CD14-positive monocyte (primary cell): Measurements from ENCODE around the gene UPP2. TPM values are rescaled to one million over a fixed set of nuclear protein-coding genes. Genes with fewer than 3 reads are reported as not detected.

ENCODE experiments used
- DNase-seq, 3 donors: peaks; one replicate each; pipeline ENCODE4 v3.0.0-alpha.2; 2011 to 2022
- H2AFZ ChIP-seq: 2 replicates; pipeline ENCODE4 v1.6.0; 2012; ENCODE audit warnings: mild to moderate bottlenecking, low read depth, low read length, inconsistent platforms; ENCODE audit not compliant: insufficient read depth, poor library complexity, severe bottlenecking
- H3K27ac ChIP-seq, 2 donors: 1 replicate in 1 of 2; 2 replicates in 1 of 2; pipeline ENCODE4 v1.5.1; 2012 to 2013; ENCODE audit warnings: low read length in 2 of 2, control low read depth in 1 of 2, inconsistent platforms in 1 of 2, low read depth in 1 of 2, mild to moderate bottlenecking in 1 of 2
- H3K27me3 ChIP-seq, 2 donors: one replicate each; pipeline versions ENCODE4 v1.6.0 to v1.6.1; 2011 to 2013; ENCODE audit warnings: low read length in 2 of 2; ENCODE audit not compliant: control insufficient read depth in 2 of 2, insufficient read depth in 2 of 2
- H3K36me3 ChIP-seq, 2 donors: replicated peaks in 1 of 2; 1 replicate in 1 of 2; 2 replicates in 1 of 2; pipeline versions ENCODE4 v1.5.1 to v1.6.1; 2012 to 2013; ENCODE audit warnings: low read length in 2 of 2, control low read depth in 1 of 2, inconsistent platforms in 1 of 2, mild to moderate bottlenecking in 1 of 2; ENCODE audit not compliant: insufficient read depth in 2 of 2, control insufficient read depth in 1 of 2
- H3K4me1 ChIP-seq, 2 donors: 1 replicate in 1 of 2; 2 replicates in 1 of 2; pipeline versions ENCODE4 v1.5.1 to v1.6.1; 2012 to 2013; ENCODE audit warnings: low read length in 2 of 2, control low read depth in 1 of 2, inconsistent platforms in 1 of 2, mild to moderate bottlenecking in 1 of 2, moderate library complexity in 1 of 2; ENCODE audit not compliant: insufficient read depth in 2 of 2, control insufficient read depth in 1 of 2
- H3K4me2 ChIP-seq: replicated peaks from 2 replicates; pipeline ENCODE3; 2012; ENCODE audit warnings: low read length, moderate library complexity, mild to moderate bottlenecking; ENCODE audit not compliant: poor library complexity, severe bottlenecking; ENCODE audit errors: extremely low read depth
- H3K4me3 ChIP-seq, 3 experiments: fragments of 200-600 bp in 1 of 3; sonication (generic) in 1 of 3; replicated peaks in 1 of 3; 1 replicate in 2 of 3; 2 replicates in 1 of 3; pipeline ENCODE4 v1.5.1; 2011 to 2013; ENCODE audit warnings: low read length in 3 of 3, mild to moderate bottlenecking in 3 of 3, control low read depth in 2 of 3, low read depth in 2 of 3, inconsistent platforms in 1 of 3, moderate library complexity in 1 of 3
- H3K79me2 ChIP-seq: 2 replicates; pipeline ENCODE4 v1.6.0; 2012; ENCODE audit warnings: mild to moderate bottlenecking, control low read depth, inconsistent platforms, low read length, moderate library complexity; ENCODE audit not compliant: insufficient read depth
- H3K9ac ChIP-seq: 2 replicates; pipeline ENCODE4 v1.6.0; 2017; ENCODE audit warnings: low read length, mild to moderate bottlenecking; ENCODE audit not compliant: insufficient read depth, poor library complexity, severe bottlenecking
- H3K9me3 ChIP-seq, 2 donors: replicated peaks in 1 of 2; 1 replicate in 1 of 2; 2 replicates in 1 of 2; pipeline versions ENCODE4 v1.5.1 to v1.6.1; 2012 to 2013; ENCODE audit warnings: low read length in 2 of 2, control low read depth in 1 of 2; ENCODE audit not compliant: control insufficient read depth in 1 of 2, insufficient read depth in 1 of 2
- H4K20me1 ChIP-seq: 2 replicates; pipeline ENCODE4 v1.6.0; 2012; ENCODE audit warnings: mild to moderate bottlenecking, low read length, control low read depth, moderate library complexity; ENCODE audit not compliant: insufficient read depth
- H3K27ac Mint-ChIP-seq, 7 donors: one replicate each; pipeline ENCODE4 v1.8.0; 2020; ENCODE audit warnings: mild to moderate bottlenecking in 7 of 7, mixed read lengths in 7 of 7, moderate library complexity in 6 of 7, inconsistent platforms in 2 of 7
- H3K27me3 Mint-ChIP-seq, 3 donors: one replicate each; pipeline ENCODE4 v1.8.0; 2021 to 2022; ENCODE audit warnings: low read depth in 3 of 3, mild to moderate bottlenecking in 3 of 3, mixed read lengths in 3 of 3, moderate library complexity in 3 of 3, inconsistent platforms in 1 of 3
- H3K36me3 Mint-ChIP-seq, 2 donors: one replicate each; pipeline ENCODE4 v1.8.0; 2020; ENCODE audit warnings: mixed read lengths in 2 of 2, inconsistent platforms in 1 of 2, mild to moderate bottlenecking in 1 of 2
- H3K4me1 Mint-ChIP-seq: one replicate; pipeline ENCODE4 v1.8.0; 2020; ENCODE audit warnings: mild to moderate bottlenecking, mixed read lengths
- H3K4me3 Mint-ChIP-seq, 2 donors: one replicate each; pipeline ENCODE4 v1.8.0; 2020; ENCODE audit warnings: mild to moderate bottlenecking in 2 of 2, mixed read lengths in 2 of 2, moderate library complexity in 1 of 2
- H3K9me3 Mint-ChIP-seq, 7 donors: one replicate each; pipeline ENCODE4 v1.8.0; 2020 to 2022; ENCODE audit warnings: mixed read lengths in 7 of 7, mild to moderate bottlenecking in 6 of 7, moderate library complexity in 6 of 7, inconsistent platforms in 2 of 7
- CTCF ChIP-seq: fragments of 200-600 bp; IDR thresholded peaks from one replicate; pipeline ENCODE4 v1.8.0; 2022; ENCODE audit warnings: antibody characterized with exemption, mild to moderate bottlenecking
- WGBS: methylation state at CpG from one replicate; pipeline ENCODE4 v1.1.5; 2013; ENCODE audit warnings: missing lambda C conversion rate; ENCODE audit not compliant: insufficient coverage; 5-methylcytosine and 5-hydroxymethylcytosine counted together
- intact Hi-C, 2 donors: fragments of 100-400 bp; cut with micrococcal nuclease; formaldehyde crosslinking; loops; one replicate each; pipeline versions ENCODE4 v1.15.0 to v1.15.1; 2023
- polyA plus RNA-seq, 3 donors: library from polyadenylated mRNA; depleted of rRNA in 1 of 3; unstranded in 2 of 3; stranded (reverse) in 1 of 3; fragments of 300-500 nt in 2 of 3; fragments of >200 nt in 1 of 3; fragmentation: Illumina TruSeq in 2 of 3; gene quantifications; 1 replicate in 2 of 3; 2 replicates in 1 of 3; pipeline ENCODE4 v1.2.3, GENCODE V29; 2012 to 2021

The UPP2 gene
- polyA plus RNA-seq, 3 donors, result not detected

- H2AFZ ChIP-seq, result no peak overlapping the region
- peak overlapping the region in 1 of 7 donors; percentile 24 for H3K27ac Mint-ChIP-seq
- intact Hi-C loops, result no loop called here
- peaks cover 0 to 3% of the 10 kb centered on the region in 2 donors for H3K36me3 Mint-ChIP-seq
- peaks cover 8 to 21% (median 16%) of the 10 kb centered on the region in 7 donors for H3K9me3 Mint-ChIP-seq
- no peak for TF ChIP-seq CTCF
- no peaks in the 10 kb centered on the region for H3K27me3 ChIP-seq
- 91% methylated on average over 4 of the region's 4 CpGs for WGBS
- no peaks in the 10 kb centered on the region for H3K79me2 ChIP-seq
- H3K27me3 Mint-ChIP-seq, result peaks cover 0 to 3% (median 2%) of the 10 kb centered on the region in 3 donors
- no peak overlapping the region for H3K27ac ChIP-seq
- no peak overlapping the region for H3K4me3 ChIP-seq
- peaks cover 6% of the 10 kb centered on the region for H3K4me1 Mint-ChIP-seq
- peaks cover 9 to 13% of the 10 kb centered on the region in 2 donors for H3K9me3 ChIP-seq
- H3K4me3 Mint-ChIP-seq, result no peak overlapping the region
- no peaks in the 10 kb centered on the region for H4K20me1 ChIP-seq
- no peaks in the 10 kb centered on the region for H3K36me3 ChIP-seq
- H3K4me2 ChIP-seq, result no peak overlapping the region
- H3K4me1 ChIP-seq, result peaks cover 0 to 9% of the 10 kb centered on the region in 2 donors
- DNase-seq, result no peak
- H3K9ac ChIP-seq, result no peak overlapping the region
Measured at GRCh38 chr2:158091647-158092046, 10.0 kb upstream of the UPP2 start.

GRCh38 chr2:158094487-158095092 is 7.1 kb upstream of the UPP2 start:
- TF ChIP-seq CTCF, result no peak
- Histone ChIP-seq H3K4me3 (no peak overlapping the region), H3K36me3 (no peaks in the 10 kb centered on the region), H4K20me1 (no peaks in the 10 kb centered on the region), H3K27ac (no peak overlapping the region), H3K79me2 (no peaks in the 10 kb centered on the region), H3K4me1 (peaks cover 0 to 9% of the 10 kb centered on the region in 2 donors), H3K9me3 (no peaks in the 10 kb centered on the region), H3K9ac (no peak overlapping the region), H3K4me2 (no peak overlapping the region), H3K27me3 (no peaks in the 10 kb centered on the region), H2AFZ (peak overlapping the region; percentile 49)
- Mint-ChIP-seq H3K9me3 (peaks cover 0 to 2% (median 1%) of the 10 kb centered on the region in 7 donors), H3K4me3 (peak overlapping the region in 1 of 2 donors; percentile 24), H3K4me1 (peaks cover 7% of the 10 kb centered on the region), H3K36me3 (no peaks in the 10 kb centered on the region), H3K27me3 (peaks cover 0 to 2% (median 0%) of the 10 kb centered on the region in 3 donors), H3K27ac (peak overlapping the region in 3 of 7 donors; percentile 25 to 33 (median 30))
- WGBS, result 28% methylated on average over 2 of the region's 2 CpGs
- intact Hi-C loops, result no loop called here
- DNase-seq, result no peak
